Spinal cord (tissue), 10 donors: ENCODE results near the gene GAMT. TPM values are rescaled to one million over a fixed set of nuclear protein-coding genes. Genes with fewer than 3 reads are reported as not detected.

Experiments used
- DNase-seq, 6 donors: peaks; one replicate each; pipeline versions ENCODE4 v3.0.0 to v3.0.0-alpha.2; 2013 to 2015; ENCODE audit warnings: low spot score in 6 of 6, low read depth in 4 of 6
- H3K27ac ChIP-seq: one replicate; pipeline ENCODE4 v1.5.1; 2013; ENCODE audit warnings: low read depth, low read length, control low read depth
- H3K27me3 ChIP-seq: one replicate; pipeline ENCODE4 v1.6.1; 2013; ENCODE audit warnings: low read length; ENCODE audit not compliant: control insufficient read depth, insufficient read depth
- H3K36me3 ChIP-seq: one replicate; pipeline ENCODE4 v1.6.1; 2013; ENCODE audit warnings: low read length; ENCODE audit not compliant: control insufficient read depth, insufficient read depth
- H3K4me1 ChIP-seq: one replicate; pipeline ENCODE4 v1.6.1; 2013; ENCODE audit warnings: low read length; ENCODE audit not compliant: control insufficient read depth, insufficient read depth
- H3K4me3 ChIP-seq: one replicate; pipeline ENCODE4 v1.5.1; 2013; ENCODE audit warnings: low read depth, low read length, control low read depth
- H3K9me3 ChIP-seq: one replicate; pipeline ENCODE4 v1.6.1; 2013; ENCODE audit warnings: low read length; ENCODE audit not compliant: control insufficient read depth, insufficient read depth
- WGBS: methylation state at CpG from one replicate; pipeline ENCODE4 v1.1.5; 2013; ENCODE audit warnings: missing lambda C conversion rate; ENCODE audit not compliant: insufficient coverage; 5-methylcytosine and 5-hydroxymethylcytosine counted together
- polyA plus RNA-seq, 2 donors: library from polyadenylated mRNA; unstranded; fragments of 120-200 nt; gene quantifications; one replicate each; pipeline ENCODE4 v1.2.1, GENCODE V29; 2013; ENCODE audit not compliant: insufficient read length in 2 of 2
- total RNA-seq, 2 donors: library from RNA; depleted of rRNA in 1 of 2; stranded (reverse); fragments of 120-200 nt in 1 of 2; fragments of >200 nt in 1 of 2; gene quantifications; one replicate each; pipeline versions ENCODE4 v1.2.3 to v1.2.4, GENCODE V29; 2013 to 2014
- donor health status: healthy.

The GAMT gene
- total and polyA plus RNA-seq, 4 donors: 15.5 to 81.2 (median 53.6) TPM

DNA sequence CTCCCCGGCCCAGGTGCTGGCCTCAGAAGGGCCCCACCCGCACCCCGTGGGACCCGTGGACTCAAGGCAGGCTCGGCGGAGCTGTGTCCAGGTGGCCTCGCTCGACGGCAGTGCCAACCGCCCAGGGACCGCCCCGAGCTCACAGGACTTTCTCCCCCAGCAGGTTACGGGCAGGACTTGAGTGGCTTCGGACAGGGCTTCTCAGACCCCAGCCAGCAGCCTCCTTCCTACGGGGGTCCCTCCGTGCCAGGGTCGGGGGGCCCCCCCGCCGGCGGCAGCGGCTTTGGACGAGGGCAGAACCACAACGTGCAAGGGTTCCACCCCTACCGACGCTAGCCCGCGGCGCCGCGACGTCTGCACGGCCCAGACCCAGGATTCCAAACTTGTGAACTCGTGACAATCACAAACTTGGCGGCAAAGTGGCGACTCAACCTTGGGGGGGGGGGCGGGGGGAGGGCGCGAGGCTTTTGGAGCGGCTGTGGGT, 33.3 kb upstream of the GAMT start:
- 95% methylated on average over 23 of the region's 39 CpGs for WGBS

DNA sequence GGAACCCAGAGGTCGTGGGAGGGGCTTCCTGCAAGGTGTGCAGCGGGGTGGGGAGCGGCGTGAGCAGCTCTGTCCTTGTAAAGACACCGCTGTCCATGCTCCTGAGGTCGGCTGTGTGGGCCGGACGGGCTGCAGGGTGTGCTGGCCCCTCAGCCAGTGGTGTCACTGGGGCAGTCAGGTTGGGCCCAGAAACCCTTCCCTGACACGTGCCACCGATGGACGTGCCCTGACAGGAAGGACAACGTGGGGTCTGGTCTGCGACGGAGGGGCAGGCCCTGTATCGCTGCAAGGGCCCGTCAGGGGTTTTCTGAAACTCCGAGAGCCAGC, 32.7 kb upstream of the GAMT start:
- 97% methylated on average over 17 of the region's 17 CpGs for WGBS
- Histone ChIP-seq H3K27ac (no peak overlapping the region), H3K36me3 (peaks cover 74% of the 10 kb centered on the region)

More for the DNA sequence above, 33.3 kb upstream of the GAMT start:
- Histone ChIP-seq H3K4me1 (peaks cover 9% of the 10 kb centered on the region), H3K27ac (no peak overlapping the region), H3K4me3 (no peak overlapping the region), H3K27me3 (no peaks in the 10 kb centered on the region), H3K9me3 (no peaks in the 10 kb centered on the region), H3K36me3 (peaks cover 74% of the 10 kb centered on the region)
- DNase-seq: no peak

DNA sequence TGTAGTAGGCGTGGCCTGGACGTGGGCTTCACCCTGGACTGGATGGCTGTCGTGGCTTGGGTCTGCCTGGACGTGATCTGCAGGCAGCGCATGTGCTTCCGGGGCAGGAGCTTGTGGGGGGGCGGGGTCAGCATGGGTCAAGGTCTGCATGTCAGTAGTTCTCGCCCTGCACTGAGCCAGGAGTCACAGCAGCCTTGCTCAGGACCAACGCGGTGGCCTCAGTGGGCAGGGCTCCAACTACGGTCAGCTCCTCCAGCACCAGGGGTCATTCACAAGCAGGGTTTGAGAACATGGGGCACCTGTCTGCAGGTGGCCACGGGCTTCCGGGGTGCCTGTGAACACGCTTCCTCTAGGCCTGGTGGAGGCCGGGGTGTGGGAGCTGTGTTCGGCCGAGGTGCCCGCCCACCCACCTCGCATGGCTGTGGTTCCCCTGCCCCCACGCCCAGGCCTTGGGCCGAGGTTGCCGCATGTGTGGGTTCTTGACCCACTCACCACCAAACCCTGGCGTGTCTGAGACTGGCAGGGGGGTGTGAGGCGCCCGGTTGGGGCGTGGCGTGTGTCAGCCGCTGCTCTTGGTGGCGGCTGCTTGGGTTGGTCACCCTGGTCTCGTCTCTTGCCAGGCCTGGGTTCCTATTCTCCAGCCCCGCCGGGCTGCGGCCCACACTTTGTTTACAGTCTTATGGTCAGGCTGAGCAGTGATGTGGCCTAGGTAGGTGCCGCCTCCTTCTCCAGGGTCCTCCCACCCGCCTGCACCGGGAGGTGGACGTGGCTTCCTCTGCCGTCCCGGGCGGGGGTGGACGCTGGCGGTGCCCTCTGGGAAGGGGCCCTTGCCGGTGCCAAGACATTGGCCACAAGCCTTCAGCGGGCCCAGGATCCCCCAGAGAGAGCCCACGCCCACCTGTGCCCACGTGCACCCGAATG, 32.0 kb upstream of the GAMT start:
- no peaks in the 10 kb centered on the region for H3K27me3 ChIP-seq
- peaks cover 2% of the 10 kb centered on the region for H3K4me1 ChIP-seq
- H3K4me3 ChIP-seq: no peak overlapping the region
- no peaks in the 10 kb centered on the region for H3K9me3 ChIP-seq
- H3K27ac ChIP-seq: no peak overlapping the region
- H3K36me3 ChIP-seq: peaks cover 81% of the 10 kb centered on the region
- 94% methylated on average over 47 of the region's 47 CpGs for WGBS
- DNase-seq: no peak

More for the DNA sequence above, 32.7 kb upstream of the GAMT start:
- no peaks in the 10 kb centered on the region for H3K9me3 ChIP-seq
- H3K4me3 ChIP-seq: no peak overlapping the region
- H3K4me1 ChIP-seq: peaks cover 3% of the 10 kb centered on the region
- no peaks in the 10 kb centered on the region for H3K27me3 ChIP-seq
- DNase-seq: no peak

DNA sequence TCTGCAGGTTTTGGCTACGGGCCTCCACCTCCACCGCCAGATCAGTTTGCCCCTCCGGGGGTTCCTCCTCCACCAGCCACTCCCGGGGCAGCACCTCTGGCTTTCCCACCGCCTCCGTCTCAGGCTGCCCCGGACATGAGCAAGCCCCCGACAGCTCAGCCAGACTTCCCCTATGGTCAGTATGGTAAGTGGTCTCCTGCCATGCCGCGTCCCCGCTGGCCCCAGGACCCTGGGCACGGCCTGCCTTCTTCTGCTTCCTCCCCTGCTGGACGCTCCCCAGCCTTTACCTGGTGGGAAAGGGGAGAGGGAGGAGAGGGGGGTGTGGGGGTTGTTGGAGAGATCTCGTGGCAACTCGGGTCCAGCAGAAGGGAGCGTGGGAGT, 31.2 kb upstream of the GAMT start:
- H3K36me3 ChIP-seq: peaks cover 85% of the 10 kb centered on the region
- H3K27ac ChIP-seq: no peak overlapping the region
- H3K9me3 ChIP-seq: no peaks in the 10 kb centered on the region
- H3K4me3 ChIP-seq: no peak overlapping the region
- no peaks in the 10 kb centered on the region for H3K27me3 ChIP-seq
- H3K4me1 ChIP-seq: peaks cover 2% of the 10 kb centered on the region
- 95% methylated on average over 12 of the region's 16 CpGs for WGBS
- DNase-seq: no peak

DNA sequence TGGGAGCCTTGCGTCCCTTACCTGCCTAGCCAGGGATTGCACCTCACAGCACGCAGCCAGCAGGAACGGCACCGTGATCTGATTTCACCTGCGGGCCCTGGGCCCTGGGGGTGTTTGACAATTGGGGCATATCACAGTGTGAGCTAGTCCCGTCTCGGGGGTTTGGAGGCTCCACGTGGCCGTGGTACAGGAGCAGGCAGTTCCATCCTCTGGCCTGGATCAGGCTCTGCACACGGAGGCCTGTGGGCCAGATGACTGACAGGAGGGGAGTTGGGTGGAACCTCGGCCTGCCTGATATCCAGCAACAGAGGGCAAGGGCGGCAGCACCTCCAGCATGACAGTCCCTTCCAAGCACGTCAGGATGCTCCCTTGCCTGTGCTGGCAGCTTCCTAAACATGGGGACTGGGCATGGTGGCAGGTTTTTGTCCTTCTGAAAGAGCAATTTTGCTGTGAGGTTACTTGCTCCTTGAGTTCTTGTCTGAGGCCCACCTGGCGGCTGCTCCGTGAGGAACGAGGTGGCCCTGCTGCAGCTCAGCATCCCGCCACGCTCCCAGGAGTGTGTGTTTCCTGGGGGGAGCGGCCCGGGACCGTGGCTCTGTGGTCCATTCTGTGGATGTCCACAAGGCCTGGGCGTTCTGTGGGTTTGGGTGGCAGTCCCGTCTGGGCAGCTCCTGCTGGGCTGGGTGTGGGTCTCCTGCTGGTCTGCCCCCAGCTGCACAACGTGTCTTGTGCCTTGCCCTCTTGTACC, 30.6 kb upstream of the GAMT start:
- Histone ChIP-seq H3K27me3 (no peaks in the 10 kb centered on the region), H3K4me3 (no peak overlapping the region), H3K27ac (no peak overlapping the region), H3K9me3 (no peaks in the 10 kb centered on the region), H3K36me3 (peaks cover 91% of the 10 kb centered on the region), H3K4me1 (peaks cover 8% of the 10 kb centered on the region)
- no peak for DNase-seq
- WGBS: 95% methylated on average over 23 of the region's 24 CpGs

DNA sequence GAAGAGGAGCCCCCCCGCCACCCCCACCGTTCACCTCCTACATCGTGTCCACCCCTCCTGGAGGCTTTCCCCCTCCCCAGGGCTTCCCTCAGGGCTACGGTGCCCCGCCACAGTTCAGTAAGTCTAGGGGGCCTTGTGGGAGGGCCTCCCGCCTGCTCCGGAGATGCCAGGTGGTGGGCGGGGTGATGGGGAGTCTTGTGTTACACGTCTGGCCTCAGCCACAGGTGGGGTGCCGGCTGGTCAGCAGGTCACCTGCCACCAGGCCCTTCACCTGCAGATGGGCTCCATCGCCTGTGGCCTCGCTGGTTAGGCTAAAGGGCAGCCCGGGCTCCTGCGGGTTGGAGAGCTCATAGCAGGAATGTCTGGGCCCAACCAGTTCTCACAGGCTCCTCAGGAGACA, 28.9 kb upstream of the GAMT start:
- whole genome bisulfite sequencing: 92% methylated on average over 9 of the region's 14 CpGs

DNA sequence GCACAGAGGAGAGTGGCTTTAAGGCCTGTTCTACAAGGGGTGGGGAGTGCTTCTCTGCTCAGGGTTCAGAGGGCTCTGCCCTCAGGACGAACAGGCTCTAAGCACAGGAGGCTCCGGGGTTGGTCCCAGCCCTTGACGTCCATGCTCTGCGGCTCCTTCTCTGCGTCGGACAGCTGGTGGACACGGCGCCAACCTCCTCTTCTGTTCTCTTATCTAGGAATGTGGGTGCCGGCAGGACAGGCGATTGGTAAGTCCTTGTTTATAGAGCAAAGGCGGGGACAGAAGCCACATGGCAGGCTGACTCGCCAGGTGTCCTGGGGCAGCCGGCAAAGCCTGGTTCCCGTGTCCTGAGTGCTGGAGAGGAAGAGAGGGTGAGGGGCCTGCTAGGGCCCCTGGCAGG, 28.4 kb upstream of the GAMT start:
- no peak overlapping the region for H3K4me3 ChIP-seq
- WGBS: 90% methylated on average over 14 of the region's 14 CpGs
- H3K9me3 ChIP-seq: no peaks in the 10 kb centered on the region
- no peak for DNase-seq
- no peaks in the 10 kb centered on the region for H3K27me3 ChIP-seq
- H3K4me1 ChIP-seq: peaks cover 8% of the 10 kb centered on the region
- H3K27ac ChIP-seq: no peak overlapping the region
- H3K36me3 ChIP-seq: peaks cover 95% of the 10 kb centered on the region

More for the DNA sequence above, 28.9 kb upstream of the GAMT start:
- H3K27me3 ChIP-seq: no peaks in the 10 kb centered on the region
- peaks cover 8% of the 10 kb centered on the region for H3K4me1 ChIP-seq
- H3K9me3 ChIP-seq: no peaks in the 10 kb centered on the region
- no peak overlapping the region for H3K4me3 ChIP-seq
- H3K27ac ChIP-seq: no peak overlapping the region
- no peak for DNase-seq
- H3K36me3 ChIP-seq: peaks cover 94% of the 10 kb centered on the region

DNA sequence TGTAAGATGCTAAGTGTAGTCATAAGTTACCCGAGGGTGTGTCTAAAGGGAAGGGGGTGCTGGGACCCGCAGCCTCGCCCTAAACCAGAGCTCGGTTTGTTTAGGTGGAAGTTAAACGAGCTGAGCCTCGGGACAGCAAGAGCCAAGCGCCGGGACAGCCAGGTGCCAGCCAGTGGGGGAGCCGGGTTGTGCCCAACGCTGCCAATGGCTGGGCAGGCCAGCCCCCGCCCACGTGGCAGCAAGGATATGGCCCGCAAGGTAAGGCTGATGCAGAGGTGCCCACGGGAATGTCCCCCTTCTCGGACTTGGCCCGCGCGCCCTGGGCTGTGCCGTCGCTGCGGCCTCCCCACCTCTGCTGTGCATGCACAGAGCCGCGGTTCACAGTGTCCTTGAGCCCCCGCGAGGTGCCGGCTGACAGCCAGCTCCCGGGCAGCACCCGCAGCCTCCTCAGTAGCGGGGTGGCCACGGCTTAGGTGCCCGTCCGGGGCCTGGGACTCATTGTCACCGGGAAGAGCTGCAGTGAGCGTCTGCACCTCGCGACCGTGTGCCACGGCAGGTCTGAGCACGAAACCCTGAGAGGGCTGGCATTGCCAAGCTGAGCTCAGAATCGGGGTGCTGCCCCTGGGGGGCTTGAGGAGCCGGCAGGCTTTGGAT, 27.5 kb upstream of the GAMT start:
- no peaks in the 10 kb centered on the region for H3K27me3 ChIP-seq
- H3K4me3 ChIP-seq: no peak overlapping the region
- no peak overlapping the region for H3K27ac ChIP-seq
- no peak for DNase-seq
- peaks cover 8% of the 10 kb centered on the region for H3K4me1 ChIP-seq
- H3K9me3 ChIP-seq: no peaks in the 10 kb centered on the region
- peaks cover 95% of the 10 kb centered on the region for H3K36me3 ChIP-seq
- WGBS: 95% methylated on average over 41 of the region's 41 CpGs

DNA sequence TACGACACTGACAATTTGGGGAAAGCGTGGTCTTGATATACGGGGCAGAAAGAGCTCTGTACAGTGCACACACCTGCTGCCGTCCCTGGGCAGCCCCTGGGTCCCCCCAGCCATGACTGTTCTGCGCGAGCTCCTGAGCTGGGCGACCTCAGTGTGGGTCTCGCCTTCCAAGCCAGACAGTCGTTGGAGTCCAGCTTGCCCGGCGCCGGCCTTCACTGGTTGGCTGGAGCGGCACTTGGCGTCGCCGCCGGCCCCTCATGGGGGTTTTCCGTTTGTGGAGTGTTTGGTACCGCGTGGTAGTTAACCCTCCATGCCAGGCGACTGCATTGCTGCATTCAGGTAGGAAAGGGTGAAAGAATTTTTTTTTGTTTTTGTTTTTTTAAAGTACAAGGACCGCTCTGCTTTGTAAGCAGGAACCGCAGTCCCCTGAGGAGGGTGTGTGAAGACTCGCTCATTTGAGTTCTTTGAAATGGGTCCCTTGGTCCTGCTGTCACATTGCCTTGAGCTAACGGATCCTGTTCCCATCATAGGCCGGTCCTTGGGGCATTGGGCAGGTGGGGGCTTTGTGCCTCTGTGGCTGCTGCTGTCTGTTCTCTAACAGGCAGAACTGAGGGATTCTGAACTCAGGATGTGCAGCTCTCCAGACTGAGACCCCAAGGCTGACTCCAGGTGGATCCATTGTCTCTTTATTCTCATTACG, 26.0 kb upstream of the GAMT start:
- Histone ChIP-seq H3K9me3 (no peaks in the 10 kb centered on the region), H3K36me3 (peaks cover 95% of the 10 kb centered on the region), H3K4me3 (no peak overlapping the region), H3K27ac (no peak overlapping the region), H3K27me3 (no peaks in the 10 kb centered on the region), H3K4me1 (peaks cover 8% of the 10 kb centered on the region)
- peak in 1 of 6 donors; percentile 67 for DNase-seq
- 82% methylated on average over 26 of the region's 27 CpGs for WGBS
